Panc1 (cell line): ENCODE data around the gene ITGA4. TPM values are rescaled to one million over a fixed set of nuclear protein-coding genes. Genes with fewer than 3 reads are reported as not detected.

Experiments
- ATAC-seq: fragments of 200-7000 bp; cut with Tn5 transposase; 2 replicates; pipeline ENCODE4 v1.9.1; 2020; ENCODE audit warnings: mild to moderate bottlenecking, moderate library complexity
- BruUV-seq: library from RNA; stranded (reverse); fragments of 400-500 nt; replicated peaks from 2 replicates; lab custom pipeline; 2021; lab: Mats Ljungman, UMichigan
- CTCF ChIA-PET: fragments of 300-600 bp; sonication (Branson Sonifier 250); formaldehyde crosslinking; loops from one replicate; lab custom pipeline; 2022; ENCODE audit warnings: antibody characterized with exemption; lab: Charles Lee
- POLR2A ChIA-PET: fragments of 300-600 bp; sonication (Branson Sonifier 250); formaldehyde crosslinking; loops from one replicate; lab custom pipeline; 2022; ENCODE audit warnings: antibody characterized with exemption; lab: Charles Lee
- DNase-seq: peaks from one replicate; pipeline ENCODE4 v3.0.0-alpha.2; 2010; ENCODE audit warnings: low read depth, low spot score
- H3K27ac ChIP-seq: 2 replicates; pipeline ENCODE4 v1.5.1; 2011; ENCODE audit warnings: mild to moderate bottlenecking, low read length, inconsistent platforms
- H3K27me3 ChIP-seq: fragments of 200-500 bp; sonication (Bioruptor generic); 2 replicates; pipeline ENCODE4 v1.6.0; 2014; ENCODE audit warnings: low read length, inconsistent platforms; ENCODE audit not compliant: control insufficient read depth, insufficient read depth
- H3K36me3 ChIP-seq: fragments of 200-500 bp; sonication (Bioruptor generic); 2 replicates; pipeline ENCODE4 v1.5.1; 2014; ENCODE audit warnings: inconsistent platforms, mild to moderate bottlenecking, low read length, moderate library complexity; ENCODE audit not compliant: control insufficient read depth, insufficient read depth
- H3K4me1 ChIP-seq: 2 replicates; pipeline ENCODE4 v1.5.1; 2011; ENCODE audit warnings: inconsistent platforms, mild to moderate bottlenecking, low read length, moderate library complexity; ENCODE audit not compliant: control insufficient read depth, insufficient read depth
- H3K4me3 ChIP-seq, 2 experiments: 2 replicates each; pipeline ENCODE4 v1.5.1; 2011 to 2012; ENCODE audit warnings: low read depth in 2 of 2, low read length in 2 of 2, mild to moderate bottlenecking in 2 of 2, inconsistent platforms in 1 of 2, moderate library complexity in 1 of 2
- H3K9me3 ChIP-seq: fragments of 200-500 bp; sonication (Bioruptor generic); 2 replicates; pipeline ENCODE4 v1.5.1; 2014; ENCODE audit warnings: low read depth, mild to moderate bottlenecking, inconsistent platforms, low read length, moderate library complexity; ENCODE audit not compliant: control insufficient read depth, insufficient read depth
- POLR2AphosphoS5 ChIP-seq: IDR thresholded peaks from 2 replicates; pipeline ENCODE4 v1.6.1; 2012; ENCODE audit warnings: mild to moderate bottlenecking, low read depth, low read length, moderate library complexity
- SIN3A ChIP-seq: IDR thresholded peaks from 2 replicates; pipeline ENCODE4 v1.6.1; 2012; ENCODE audit warnings: low read depth, mild to moderate bottlenecking, low read length, moderate library complexity, borderline replicate concordance; ENCODE audit not compliant: insufficient read depth
- TCF7L2 ChIP-seq: IDR thresholded peaks from 2 replicates; pipeline ENCODE4 v1.6.1; 2011; ENCODE audit warnings: mild to moderate bottlenecking, low read depth, low read length, inconsistent platforms
- in situ Hi-C: cut with HindIII; loops from 2 replicates; pipeline ENCODE4 v1.10.0; 2016; ENCODE audit warnings: low sequenced_read_pairs, low pct_unique_long_range_greater_than_20kb
- intact Hi-C: fragments of 100-400 bp; cut with micrococcal nuclease; formaldehyde crosslinking; loops from one replicate; pipeline ENCODE4 v1.10.0; 2022; ENCODE audit not compliant: unreplicated experiment
- total RNA-seq: library from RNA; stranded (reverse); gene quantifications from one replicate; pipeline ENCODE4 v1.2.1, GENCODE V29; 2021; ENCODE audit not compliant: unreplicated experiment
- TF ChIP-seq, protein P1 (sequence below): fragments of 450-650 bp; IDR thresholded peaks from 2 replicates; pipeline ENCODE4 v1.5.1; 2017; ENCODE audit warnings: mild to moderate bottlenecking
- TF ChIP-seq, protein P2 (sequence below), 2 experiments: IDR thresholded peaks; 2 replicates each; pipeline ENCODE4 v1.6.1; 2011 to 2012; ENCODE audit warnings: low read depth in 2 of 2, control low read depth in 1 of 2, low read length in 1 of 2, mild to moderate bottlenecking in 1 of 2, moderate library complexity in 1 of 2; ENCODE audit not compliant: insufficient read depth in 1 of 2

Gene ITGA4
- total RNA-seq, 1 experiment from 2014 or later: 0.36 TPM

DNA sequence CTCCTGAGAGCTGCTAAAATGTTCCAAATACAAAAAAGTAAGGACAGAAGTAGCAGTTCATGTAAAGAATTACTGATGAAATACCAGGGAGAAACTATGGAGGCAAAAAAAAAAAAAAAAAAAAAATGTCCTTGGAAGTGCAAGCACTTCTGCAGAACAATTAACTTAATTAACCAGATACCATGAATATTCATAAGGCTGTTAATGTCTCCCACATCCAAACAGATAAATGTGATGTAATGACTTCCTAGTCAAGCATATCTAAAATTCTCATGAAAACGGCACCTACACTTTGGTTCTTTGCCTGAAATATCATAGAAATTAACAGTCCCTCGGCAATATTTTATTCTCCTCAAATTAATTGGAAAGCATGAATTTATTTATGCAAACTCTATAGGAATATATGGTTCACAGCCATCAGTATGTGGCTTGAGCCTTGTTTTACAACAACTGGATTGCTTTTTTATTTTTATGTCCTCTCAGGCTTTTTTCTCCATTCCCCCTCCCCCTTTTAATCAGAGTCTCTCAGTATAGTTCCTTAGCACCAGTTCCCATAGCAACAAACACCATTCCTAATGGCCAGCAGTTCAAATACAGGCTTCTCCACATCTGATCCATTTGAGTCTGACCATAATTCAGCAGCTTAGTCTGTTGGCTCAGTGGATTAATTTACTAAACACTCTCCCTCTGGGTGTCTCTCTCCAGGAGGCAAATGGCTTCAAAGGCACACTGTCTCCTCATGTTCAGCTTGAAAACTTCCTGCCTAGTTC is 97.1 kb downstream of the ITGA4 start:
- H3K36me3 ChIP-seq: no peaks in the 10 kb centered on the region
- no TSS peak for BruUV-seq
- CTCF ChIA-PET: no interaction called here
- H3K27me3 ChIP-seq: no peaks in the 10 kb centered on the region
- DNase-seq (no peak), ATAC-seq (no peak)
- H3K27ac ChIP-seq: no peak overlapping the region
- POLR2A ChIA-PET: interaction anchor here (0.5 to 0.6 kb wide), 2 partner anchors 345 to 1108 kb away, joined by 3 to 21 read pairs; no protein-coding TSS in a partner anchor
- intact Hi-C loops (no loop called here), in situ Hi-C loops (no loop called here)
- no peak overlapping the region for H3K4me3 ChIP-seq
- TF ChIP-seq SIN3A (no peak), TCF7L2 (no peak)
- TF ChIP-seq, protein P1, sequence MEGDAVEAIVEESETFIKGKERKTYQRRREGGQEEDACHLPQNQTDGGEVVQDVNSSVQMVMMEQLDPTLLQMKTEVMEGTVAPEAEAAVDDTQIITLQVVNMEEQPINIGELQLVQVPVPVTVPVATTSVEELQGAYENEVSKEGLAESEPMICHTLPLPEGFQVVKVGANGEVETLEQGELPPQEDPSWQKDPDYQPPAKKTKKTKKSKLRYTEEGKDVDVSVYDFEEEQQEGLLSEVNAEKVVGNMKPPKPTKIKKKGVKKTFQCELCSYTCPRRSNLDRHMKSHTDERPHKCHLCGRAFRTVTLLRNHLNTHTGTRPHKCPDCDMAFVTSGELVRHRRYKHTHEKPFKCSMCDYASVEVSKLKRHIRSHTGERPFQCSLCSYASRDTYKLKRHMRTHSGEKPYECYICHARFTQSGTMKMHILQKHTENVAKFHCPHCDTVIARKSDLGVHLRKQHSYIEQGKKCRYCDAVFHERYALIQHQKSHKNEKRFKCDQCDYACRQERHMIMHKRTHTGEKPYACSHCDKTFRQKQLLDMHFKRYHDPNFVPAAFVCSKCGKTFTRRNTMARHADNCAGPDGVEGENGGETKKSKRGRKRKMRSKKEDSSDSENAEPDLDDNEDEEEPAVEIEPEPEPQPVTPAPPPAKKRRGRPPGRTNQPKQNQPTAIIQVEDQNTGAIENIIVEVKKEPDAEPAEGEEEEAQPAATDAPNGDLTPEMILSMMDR: no peak
- H3K4me1 ChIP-seq: no peaks in the 10 kb centered on the region
- no peaks in the 10 kb centered on the region for H3K9me3 ChIP-seq

DNA sequence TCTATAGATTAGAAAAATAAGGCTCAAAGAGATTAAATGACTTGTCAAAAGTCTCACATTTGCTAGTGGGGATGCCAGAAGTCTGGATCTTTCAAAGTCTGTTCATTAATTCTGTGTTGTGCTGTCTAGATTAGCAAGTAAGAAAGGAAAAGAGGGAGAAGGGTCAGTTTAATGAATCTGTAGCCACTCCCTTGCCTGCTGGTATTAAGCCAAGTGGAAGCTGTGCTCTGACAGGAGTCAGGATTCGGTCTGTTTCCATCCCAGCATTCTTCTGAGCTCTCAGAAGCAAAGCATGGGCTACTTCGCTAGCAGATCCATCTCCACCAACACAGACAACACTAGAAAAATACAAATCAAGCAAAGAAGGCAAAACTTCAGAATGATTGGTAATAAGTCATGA is 101.2 kb downstream of the ITGA4 start:
- Histone ChIP-seq H3K27ac (no peak overlapping the region), H3K4me1 (no peaks in the 10 kb centered on the region), H3K4me3 (no peak overlapping the region), H3K9me3 (no peaks in the 10 kb centered on the region), H3K36me3 (no peaks in the 10 kb centered on the region), H3K27me3 (no peaks in the 10 kb centered on the region)
- no TSS peak for BruUV-seq
- in situ Hi-C loops (no loop called here), intact Hi-C loops (no loop called here)
- TF ChIP-seq SIN3A (no peak), POLR2AphosphoS5 (no peak)
- TF ChIP-seq, protein P2, sequence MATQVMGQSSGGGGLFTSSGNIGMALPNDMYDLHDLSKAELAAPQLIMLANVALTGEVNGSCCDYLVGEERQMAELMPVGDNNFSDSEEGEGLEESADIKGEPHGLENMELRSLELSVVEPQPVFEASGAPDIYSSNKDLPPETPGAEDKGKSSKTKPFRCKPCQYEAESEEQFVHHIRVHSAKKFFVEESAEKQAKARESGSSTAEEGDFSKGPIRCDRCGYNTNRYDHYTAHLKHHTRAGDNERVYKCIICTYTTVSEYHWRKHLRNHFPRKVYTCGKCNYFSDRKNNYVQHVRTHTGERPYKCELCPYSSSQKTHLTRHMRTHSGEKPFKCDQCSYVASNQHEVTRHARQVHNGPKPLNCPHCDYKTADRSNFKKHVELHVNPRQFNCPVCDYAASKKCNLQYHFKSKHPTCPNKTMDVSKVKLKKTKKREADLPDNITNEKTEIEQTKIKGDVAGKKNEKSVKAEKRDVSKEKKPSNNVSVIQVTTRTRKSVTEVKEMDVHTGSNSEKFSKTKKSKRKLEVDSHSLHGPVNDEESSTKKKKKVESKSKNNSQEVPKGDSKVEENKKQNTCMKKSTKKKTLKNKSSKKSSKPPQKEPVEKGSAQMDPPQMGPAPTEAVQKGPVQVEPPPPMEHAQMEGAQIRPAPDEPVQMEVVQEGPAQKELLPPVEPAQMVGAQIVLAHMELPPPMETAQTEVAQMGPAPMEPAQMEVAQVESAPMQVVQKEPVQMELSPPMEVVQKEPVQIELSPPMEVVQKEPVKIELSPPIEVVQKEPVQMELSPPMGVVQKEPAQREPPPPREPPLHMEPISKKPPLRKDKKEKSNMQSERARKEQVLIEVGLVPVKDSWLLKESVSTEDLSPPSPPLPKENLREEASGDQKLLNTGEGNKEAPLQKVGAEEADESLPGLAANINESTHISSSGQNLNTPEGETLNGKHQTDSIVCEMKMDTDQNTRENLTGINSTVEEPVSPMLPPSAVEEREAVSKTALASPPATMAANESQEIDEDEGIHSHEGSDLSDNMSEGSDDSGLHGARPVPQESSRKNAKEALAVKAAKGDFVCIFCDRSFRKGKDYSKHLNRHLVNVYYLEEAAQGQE (IDR thresholded peaks at IDR 0.05; ENCODE audit: insufficient read depth in 1 of 2, low read depth in 2 of 2, low read length in 1 of 2): no peak
- no peak for ATAC-seq
- DNase-seq: no peak
- POLR2A ChIA-PET: no interaction called here
- CTCF ChIA-PET: no interaction called here

DNA sequence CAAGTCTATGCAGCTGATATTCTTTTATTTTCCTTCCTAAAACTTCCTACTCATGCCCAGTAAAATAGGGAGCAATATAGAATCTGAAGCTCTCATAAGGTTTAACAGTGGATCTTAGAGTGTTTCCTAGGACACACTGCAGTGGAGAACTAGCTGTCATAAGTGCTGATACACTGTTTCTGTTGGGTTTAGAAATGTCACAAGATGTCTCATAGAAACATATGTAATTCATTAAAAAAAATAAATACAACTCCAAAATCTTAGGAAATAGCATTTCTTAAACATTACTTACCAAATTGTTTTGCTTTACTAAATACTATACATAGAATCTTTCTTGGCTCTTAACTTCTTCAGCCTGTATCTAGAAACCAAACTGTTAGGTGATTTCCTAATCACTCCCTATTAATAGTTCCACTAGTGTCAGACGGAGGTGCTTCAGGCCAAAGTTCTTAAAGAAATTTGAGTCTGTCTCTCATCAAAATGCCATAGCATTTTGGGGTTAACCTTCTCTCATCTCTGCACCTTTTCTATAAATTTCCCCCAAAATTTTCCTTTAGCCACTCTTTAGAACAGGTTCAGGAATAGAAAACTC is 106.0 kb downstream of the ITGA4 start:
- Histone ChIP-seq H3K9me3 (no peaks in the 10 kb centered on the region), H3K27ac (no peak overlapping the region), H3K36me3 (no peaks in the 10 kb centered on the region), H3K4me1 (no peaks in the 10 kb centered on the region), H3K27me3 (no peaks in the 10 kb centered on the region), H3K4me3 (no peak overlapping the region)
- no TSS peak for BruUV-seq
- CTCF ChIA-PET: no interaction called here
- no peak for TF ChIP-seq POLR2AphosphoS5
- TF ChIP-seq SIN3A: no peak
- TF ChIP-seq, protein P2 (IDR thresholded peaks at IDR 0.05; ENCODE audit: insufficient read depth in 1 of 2, low read depth in 2 of 2, low read length in 1 of 2): no peak
- TF ChIP-seq TCF7L2: no peak
- TF ChIP-seq, protein P1: no peak
- POLR2A ChIA-PET: no interaction called here
- in situ Hi-C loops (no loop called here), intact Hi-C loops (no loop called here)
- DNase-seq (no peak), ATAC-seq (no peak)
